Endothelial cell of umbilical vein (primary cell): ENCODE measurements around the gene SLC41A3. TPM values are rescaled to one million over a fixed set of nuclear protein-coding genes. Genes with fewer than 3 reads are reported as not detected.

Source experiments
- BruUV-seq: library from RNA; stranded (reverse); fragments of 400-500 nt; replicated peaks from 2 replicates; lab custom pipeline; 2021; lab: Mats Ljungman, UMichigan
- CTCF ChIA-PET: fragments of 300-600, 350-600 bp; sonication (Branson Sonifier 250); formaldehyde crosslinking; loops from one replicate; lab custom pipeline; 2021; ENCODE audit warnings: antibody characterized with exemption, inconsistent platforms; lab: Charles Lee
- POLR2A ChIA-PET: fragments of 300-600, 350-600 bp; sonication (Branson Sonifier 250); formaldehyde crosslinking; loops from one replicate; lab custom pipeline; 2021; ENCODE audit warnings: antibody characterized with exemption, inconsistent platforms; lab: Charles Lee
- DNase-seq: peaks from one replicate; pipeline ENCODE4 v3.0.0-alpha.2; 2011; ENCODE audit warnings: low read depth, low spot score
- FAIRE-seq: peaks from 2 replicates; lab custom pipeline; 2011; peaks lifted over from hg19 to GRCh38; lab: Jason Lieb, UNC
- H2AFZ ChIP-seq: 2 replicates; pipeline ENCODE4 v1.6.0; 2012; ENCODE audit warnings: low read depth, low read length, control low read depth, inconsistent platforms
- H3K27ac ChIP-seq: 2 replicates; pipeline ENCODE4 v1.5.1; 2011; ENCODE audit warnings: low read depth, mild to moderate bottlenecking, control low read depth, low read length, moderate library complexity; ENCODE audit not compliant: insufficient read depth
- H3K27me3 ChIP-seq, 2 experiments: 2 replicates each; pipeline versions ENCODE4 v1.6.0 to v1.6.1; 2011; ENCODE audit warnings: low read length in 2 of 2, mixed read lengths in 1 of 2; ENCODE audit not compliant: control insufficient read depth in 2 of 2, insufficient read depth in 2 of 2
- H3K36me3 ChIP-seq, 2 experiments: 2 replicates in 1 of 2; 3 replicates in 1 of 2; pipeline ENCODE4 v1.5.1; 2011; ENCODE audit warnings: low read length in 2 of 2, mild to moderate bottlenecking in 1 of 2, moderate library complexity in 1 of 2; ENCODE audit not compliant: control insufficient read depth in 2 of 2, insufficient read depth in 2 of 2; ENCODE audit errors: extremely low read depth in 1 of 2
- H3K4me1 ChIP-seq: 3 replicates; pipeline ENCODE4 v1.5.1; 2011; ENCODE audit warnings: mild to moderate bottlenecking, low read length; ENCODE audit not compliant: control insufficient read depth, insufficient read depth; ENCODE audit errors: extremely low read depth
- H3K4me2 ChIP-seq: 2 replicates; pipeline ENCODE4 v1.6.1; 2011; ENCODE audit warnings: low read length, control low read depth, mixed read lengths; ENCODE audit not compliant: insufficient read depth
- H3K4me3 ChIP-seq, 3 experiments: fragments of 200-600 bp in 1 of 3; sonication (generic), shearing (Covaris generic) in 1 of 3; replicated peaks in 1 of 3; 2 replicates each; pipeline ENCODE4 v1.5.1; 2011 to 2016; ENCODE audit warnings: control low read depth in 3 of 3, low read length in 3 of 3, mild to moderate bottlenecking in 2 of 3, inconsistent platforms in 1 of 3, low read depth in 1 of 3, moderate library complexity in 1 of 3; ENCODE audit not compliant: insufficient read depth in 1 of 3
- H3K79me2 ChIP-seq: 2 replicates; pipeline ENCODE4 v1.6.0; 2012; ENCODE audit warnings: low read length, inconsistent platforms; ENCODE audit not compliant: control insufficient read depth, insufficient read depth
- H3K9ac ChIP-seq: replicated peaks from 2 replicates; pipeline ENCODE3; 2011; ENCODE audit warnings: low read length, control low read depth; ENCODE audit not compliant: insufficient read depth; ENCODE audit errors: extremely low read depth
- H3K9me1 ChIP-seq: replicated peaks from 3 replicates; pipeline ENCODE4 v1.6.0; 2011; ENCODE audit warnings: mild to moderate bottlenecking, low read length; ENCODE audit not compliant: control insufficient read depth, insufficient read depth; ENCODE audit errors: extremely low read depth
- H3K9me3 ChIP-seq: replicated peaks from 2 replicates; pipeline ENCODE4 v1.5.1; 2012; ENCODE audit warnings: low read length, inconsistent platforms; ENCODE audit not compliant: control insufficient read depth, insufficient read depth
- H4K20me1 ChIP-seq: replicated peaks from 2 replicates; pipeline ENCODE3; 2011; ENCODE audit warnings: mild to moderate bottlenecking, low read length; ENCODE audit not compliant: control insufficient read depth, insufficient read depth; ENCODE audit errors: extremely low read depth
- EZH2 ChIP-seq: IDR thresholded peaks from 2 replicates; pipeline ENCODE4 v1.6.1; 2012; ENCODE audit warnings: borderline replicate concordance, low read depth, mild to moderate bottlenecking, moderate library complexity, low read length, inconsistent platforms; ENCODE audit not compliant: severe bottlenecking
- FOS ChIP-seq: IDR thresholded peaks from 2 replicates; pipeline ENCODE4 v1.6.1; 2011; ENCODE audit warnings: mild to moderate bottlenecking, low read length, moderate library complexity, borderline replicate concordance; ENCODE audit not compliant: insufficient read depth
- GATA2 ChIP-seq: IDR thresholded peaks from 2 replicates; pipeline ENCODE4 v1.7.0; 2011; ENCODE audit warnings: low read depth, mild to moderate bottlenecking, moderate library complexity, mixed read lengths, low read length; ENCODE audit not compliant: insufficient read length, insufficient read depth
- JUN ChIP-seq: IDR thresholded peaks from 2 replicates; pipeline ENCODE4 v1.6.1; 2011; ENCODE audit warnings: borderline replicate concordance, low read depth; ENCODE audit not compliant: insufficient read length, insufficient read depth
- POLR2A ChIP-seq: IDR thresholded peaks from 2 replicates; pipeline ENCODE4 v1.6.1; 2012; ENCODE audit warnings: low read depth, mild to moderate bottlenecking, control low read depth, low read length
- dilution Hi-C: fragments of 300-500 bp; cut with MboI; formaldehyde crosslinking; loops from one replicate; pipeline ENCODE4 v1.15.0; 2019; ENCODE audit warnings: low sequenced_read_pairs; ENCODE audit not compliant: extremely low pct_ligation_motif_present
- intact Hi-C: fragments of 100-400 bp; cut with micrococcal nuclease; formaldehyde crosslinking; loops from one replicate; pipeline ENCODE4 v1.10.0; 2022
- polyA plus RNA-seq, 4 experiments: library from polyadenylated mRNA; depleted of rRNA in 3 of 4; stranded (reverse) in 3 of 4; unstranded in 1 of 4; fragments of >200 nt; gene quantifications; 2 replicates each; pipeline versions ENCODE4 v1.2.1 to v1.2.3, GENCODE V29; 2011 to 2012; ENCODE audit warnings: missing spikeins in 1 of 4
- total RNA-seq: library from RNA; stranded (reverse); gene quantifications from 2 replicates; pipeline ENCODE4 v1.2.3, GENCODE V29; 2021
- TF ChIP-seq, protein P1 (sequence below), 2 donors: IDR thresholded peaks; 1 replicate in 1 of 2; 2 replicates in 1 of 2; pipeline ENCODE4 v1.5.1; 2011; ENCODE audit warnings: low read length in 2 of 2, mild to moderate bottlenecking in 2 of 2, moderate library complexity in 2 of 2, control low read depth in 1 of 2, inconsistent platforms in 1 of 2, low read depth in 1 of 2; ENCODE audit not compliant: insufficient read depth in 1 of 2; ENCODE audit errors: extremely low read depth in 1 of 2

Gene SLC41A3
- total and polyA plus RNA-seq, 2 donors (not counting 3 experiments of a cell fraction or from before 2014, with no cell fraction given): 52.5 to 118 TPM

DNA sequence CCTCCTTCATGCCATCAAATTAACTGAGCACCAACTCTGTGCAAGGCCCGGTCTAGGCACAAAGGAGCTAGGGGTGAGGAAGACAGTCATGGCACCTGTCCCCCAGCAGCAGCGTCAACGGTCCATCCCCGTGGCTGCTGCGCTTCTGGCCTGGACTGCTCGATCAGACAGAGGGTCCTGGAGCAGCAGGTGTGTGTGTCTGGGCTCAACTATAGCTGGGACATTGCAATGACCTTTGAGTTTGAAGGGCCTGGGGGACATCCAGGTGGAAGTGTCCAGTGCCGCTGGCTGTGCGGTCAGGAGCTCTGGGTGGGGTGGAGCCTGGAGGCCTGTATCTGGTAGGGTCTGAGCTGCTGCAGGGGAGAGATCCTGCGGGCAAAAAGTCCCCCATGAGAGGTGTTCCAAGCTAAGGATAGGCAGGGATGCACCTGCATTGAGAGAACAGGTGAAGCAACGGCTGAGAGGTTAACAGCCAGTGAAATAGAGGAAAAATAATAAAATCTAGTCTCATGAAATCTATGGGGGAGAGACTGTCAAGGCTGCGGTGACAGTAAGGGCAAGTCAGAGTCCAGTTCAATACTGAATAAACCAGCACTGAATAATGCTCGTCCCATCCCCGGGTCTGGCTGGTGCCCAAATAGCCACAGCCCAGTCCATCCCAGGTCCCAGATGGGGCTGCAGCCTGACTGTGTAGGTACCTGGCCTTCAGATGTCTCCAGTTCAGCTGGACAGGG is 25.4 kb upstream of the SLC41A3 start:
- DNase-seq: no peak
- no peak for FAIRE-seq
- CTCF ChIA-PET: no interaction called here
- Histone ChIP-seq H3K36me3 (no peaks in the 10 kb centered on the region), H3K4me2 (no peak overlapping the region), H3K79me2 (no peaks in the 10 kb centered on the region), H3K9me3 (no peaks in the 10 kb centered on the region), H3K4me1 (no peaks in the 10 kb centered on the region), H3K27me3 (no peaks in the 10 kb centered on the region), H2AFZ (no peak overlapping the region), H3K4me3 (no peak overlapping the region), H4K20me1 (no peaks in the 10 kb centered on the region), H3K27ac (no peak overlapping the region), H3K9me1 (no peaks in the 10 kb centered on the region), H3K9ac (no peak overlapping the region)
- TF ChIP-seq, protein P1, sequence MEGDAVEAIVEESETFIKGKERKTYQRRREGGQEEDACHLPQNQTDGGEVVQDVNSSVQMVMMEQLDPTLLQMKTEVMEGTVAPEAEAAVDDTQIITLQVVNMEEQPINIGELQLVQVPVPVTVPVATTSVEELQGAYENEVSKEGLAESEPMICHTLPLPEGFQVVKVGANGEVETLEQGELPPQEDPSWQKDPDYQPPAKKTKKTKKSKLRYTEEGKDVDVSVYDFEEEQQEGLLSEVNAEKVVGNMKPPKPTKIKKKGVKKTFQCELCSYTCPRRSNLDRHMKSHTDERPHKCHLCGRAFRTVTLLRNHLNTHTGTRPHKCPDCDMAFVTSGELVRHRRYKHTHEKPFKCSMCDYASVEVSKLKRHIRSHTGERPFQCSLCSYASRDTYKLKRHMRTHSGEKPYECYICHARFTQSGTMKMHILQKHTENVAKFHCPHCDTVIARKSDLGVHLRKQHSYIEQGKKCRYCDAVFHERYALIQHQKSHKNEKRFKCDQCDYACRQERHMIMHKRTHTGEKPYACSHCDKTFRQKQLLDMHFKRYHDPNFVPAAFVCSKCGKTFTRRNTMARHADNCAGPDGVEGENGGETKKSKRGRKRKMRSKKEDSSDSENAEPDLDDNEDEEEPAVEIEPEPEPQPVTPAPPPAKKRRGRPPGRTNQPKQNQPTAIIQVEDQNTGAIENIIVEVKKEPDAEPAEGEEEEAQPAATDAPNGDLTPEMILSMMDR (IDR thresholded peaks at IDR 0.05; ENCODE audit: extremely low read depth in 1 of 2, insufficient read depth in 1 of 2, low read depth in 1 of 2, low read length in 2 of 2): no peak
- TF ChIP-seq EZH2: no peak
- no peak for TF ChIP-seq POLR2A
- dilution Hi-C loops (no loop called here), intact Hi-C loops (no loop called here)
- no TSS peak for BruUV-seq
- POLR2A ChIA-PET: no interaction called here

DNA sequence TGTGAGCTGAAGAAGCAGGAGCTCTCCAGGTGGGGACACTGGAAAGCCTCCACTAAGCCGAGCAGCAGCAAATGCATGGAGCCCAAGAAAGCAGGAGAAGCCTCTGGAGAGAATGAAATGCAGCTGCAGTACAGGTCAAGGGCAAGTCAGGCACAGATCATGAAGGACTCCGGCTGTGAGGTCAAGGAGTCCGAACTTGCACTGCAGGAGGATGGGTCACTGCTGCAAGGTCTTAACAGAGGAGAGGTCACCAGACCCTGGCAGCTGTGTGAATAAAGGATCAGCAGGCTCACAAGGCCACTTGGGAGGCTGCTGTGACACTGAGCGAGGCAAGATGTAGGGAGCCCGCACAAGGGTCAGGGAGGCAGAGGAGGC is 24.7 kb upstream of the SLC41A3 start:
- no peak overlapping the region for H3K4me2 ChIP-seq
- H2AFZ ChIP-seq: no peak overlapping the region
- H3K9me3 ChIP-seq: no peaks in the 10 kb centered on the region
- H3K79me2 ChIP-seq: no peaks in the 10 kb centered on the region
- no peak for FAIRE-seq
- no peak overlapping the region for H3K4me3 ChIP-seq
- no TSS peak for BruUV-seq
- H3K9me1 ChIP-seq: no peaks in the 10 kb centered on the region
- intact Hi-C loops (no loop called here), dilution Hi-C loops (no loop called here)
- CTCF ChIA-PET: interaction anchor here (1.2 kb wide), 1 partner anchor 20 kb away, joined by 3 read pairs; no protein-coding TSS in a partner anchor
- no peak overlapping the region for H3K9ac ChIP-seq
- POLR2A ChIA-PET: no interaction called here
- no peaks in the 10 kb centered on the region for H3K27me3 ChIP-seq
- no peaks in the 10 kb centered on the region for H3K4me1 ChIP-seq
- TF ChIP-seq JUN (no peak), FOS (no peak), GATA2 (no peak)
- DNase-seq: no peak
- H3K36me3 ChIP-seq: no peaks in the 10 kb centered on the region
- no peaks in the 10 kb centered on the region for H4K20me1 ChIP-seq
- no peak overlapping the region for H3K27ac ChIP-seq
